Measurements from ENCODE around the gene FER1L5.
"Not testable (repeated sequence)": the region's sequence is repeated elsewhere in the genome, so short reads cannot be mapped to it uniquely, and the experiment has no call there.

FER1L5 gene

GRCh38 chr2:96636551-96637171, 5.9 kb upstream of the FER1L5 start:
- no peak for DNase-seq (ENCODE audit: low spot score)

GRCh38 chr2:96637385-96638143, 5.0 kb upstream of the FER1L5 start:
- DNase-seq (ENCODE audit: low spot score), result peak; percentile 56

- peak; percentile 89 for DNase-seq (ENCODE audit: low spot score)
Observed at GRCh38 chr2:96638144-96639121, 4.1 kb upstream of the FER1L5 start, which contains the start of gene KANSL3. TSS of gene KANSL3 (minus strand) at chr2:96638312. CDS start at chr2:96637135, 1,177 bp downstream.

GRCh38 chr2:96647681-96648080, 5.1 kb downstream of the FER1L5 start:
- no peak for DNase-seq (ENCODE audit: low spot score)

GRCh38 chr2:96648306-96648930, 5.9 kb downstream of the FER1L5 start:
- no peak for DNase-seq (ENCODE audit: low spot score)

- no peak for DNase-seq (ENCODE audit: low spot score)
Observed at GRCh38 chr2:96649342-96649741, 6.8 kb downstream of the FER1L5 start.

- DNase-seq (ENCODE audit: low spot score), result no peak
Observed at GRCh38 chr2:96651793-96652192, 9.2 kb downstream of the FER1L5 start.

GRCh38 chr2:96654791-96655190, 12.2 kb downstream of the FER1L5 start:
- not testable (repeated sequence) for DNase-seq (ENCODE audit: low spot score)

GRCh38 chr2:96655526-96655925, 13.0 kb downstream of the FER1L5 start:
- no peak for DNase-seq (ENCODE audit: low spot score)

GRCh38 chr2:96656540-96656939, 14.0 kb downstream of the FER1L5 start:
- DNase-seq (ENCODE audit: low spot score), result no peak

GRCh38 chr2:96661324-96661723, 18.8 kb downstream of the FER1L5 start:
- DNase-seq (ENCODE audit: low spot score), result no peak

GRCh38 chr2:96662360-96662759, 19.8 kb downstream of the FER1L5 start:
- DNase-seq (ENCODE audit: low spot score), result no peak

GRCh38 chr2:96663177-96663576, 20.6 kb downstream of the FER1L5 start:
- DNase-seq (ENCODE audit: low spot score), result no peak

- DNase-seq (ENCODE audit: low spot score), result no peak
Observed at GRCh38 chr2:96663829-96664228, 21.3 kb downstream of the FER1L5 start.

- DNase-seq (ENCODE audit: low spot score), result no peak
Observed at GRCh38 chr2:96664366-96664925, 21.9 kb downstream of the FER1L5 start.

- DNase-seq (ENCODE audit: low spot score), result no peak
Observed at GRCh38 chr2:96665083-96665569, 22.6 kb downstream of the FER1L5 start.

GRCh38 chr2:96665717-96666116, 23.2 kb downstream of the FER1L5 start:
- not testable (repeated sequence) for DNase-seq (ENCODE audit: low spot score)

- DNase-seq (ENCODE audit: low spot score), result no peak
Observed at GRCh38 chr2:96668771-96669170, 26.2 kb downstream of the FER1L5 start.

GRCh38 chr2:96669539-96670215, 27.1 kb downstream of the FER1L5 start:
- no peak for DNase-seq (ENCODE audit: low spot score)

GRCh38 chr2:96679848-96680247, 37.3 kb downstream of the FER1L5 start:
- no peak for DNase-seq (ENCODE audit: low spot score)
